Stimulated activated CD8-positive, alpha-beta memory T cell treated with anti-CD3 and anti-CD28 coated beads, Interleukin-7, amount 100 ng/mL, for 24 hours (primary cell): ENCODE results near the gene MBOAT2.

ENCODE experiments used
- DNase-seq: peaks from one replicate; pipeline ENCODE4 v3.0.0-alpha.2; 2020; ENCODE audit warnings: low read depth

The MBOAT2 gene

DNA sequence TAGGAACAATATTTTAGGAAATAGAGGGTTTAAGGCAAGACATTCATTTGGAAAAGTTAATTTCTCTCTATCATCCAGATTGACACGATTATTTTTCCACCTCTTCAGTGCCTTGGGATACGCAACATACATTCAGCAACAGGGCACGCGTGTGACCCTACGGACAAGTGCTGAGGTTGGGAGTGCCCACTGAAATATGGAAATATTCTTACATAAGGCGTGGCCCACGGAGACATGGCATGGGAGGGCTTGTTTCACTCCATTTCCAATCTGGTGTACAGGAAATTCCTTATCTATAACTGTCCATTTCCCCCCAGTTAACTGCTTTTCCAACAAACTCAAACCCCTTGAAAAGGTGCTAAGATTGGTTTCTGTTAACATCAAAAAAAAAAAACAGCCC lies 145.2 kb downstream of the MBOAT2 start:
- no peak for DNase-seq

DNA sequence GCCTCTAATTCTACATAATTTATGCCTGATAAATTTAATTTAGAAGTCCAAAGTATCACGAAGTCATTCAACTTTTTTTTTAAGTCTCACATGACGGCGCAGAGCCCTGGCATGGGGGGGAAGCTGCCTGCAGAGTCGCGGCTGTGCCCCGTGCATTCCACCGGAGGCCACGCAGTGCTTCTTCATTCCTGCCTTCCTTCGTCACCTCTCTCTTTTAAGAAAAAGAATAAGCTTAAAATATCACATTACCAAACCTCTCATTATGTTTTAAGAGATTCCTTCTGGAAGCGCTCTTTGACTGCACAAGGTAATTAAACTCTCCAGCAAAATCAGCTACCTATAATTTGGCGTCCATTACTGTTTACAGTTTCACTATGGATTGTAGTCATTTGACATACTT lies 145.8 kb downstream of the MBOAT2 start:
- no peak for DNase-seq

DNA sequence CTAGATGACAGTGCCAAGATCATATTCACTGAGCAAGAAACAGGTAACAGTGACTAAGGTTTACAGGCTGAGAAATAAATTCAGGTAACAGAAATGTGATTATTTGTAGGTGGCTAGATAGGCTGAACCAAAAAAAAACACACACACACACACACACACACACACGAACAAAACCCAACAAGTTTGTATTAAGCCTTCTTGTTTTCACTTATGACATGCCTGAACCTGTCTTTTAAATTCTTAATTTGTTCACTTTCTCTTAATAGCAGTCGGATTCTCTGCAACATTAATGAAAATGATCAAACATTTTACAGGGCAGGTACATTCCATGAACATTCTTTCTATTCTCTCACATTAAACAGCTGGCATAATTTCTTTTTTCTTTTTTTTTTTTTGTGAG lies 147.3 kb downstream of the MBOAT2 start:
- no peak for DNase-seq

GRCh38 chr2:8855010-8855409 lies 148.5 kb downstream of the MBOAT2 start:
- no peak for DNase-seq

- no peak for DNase-seq
Observed at GRCh38 chr2:8853426-8853825, 150.1 kb downstream of the MBOAT2 start.

DNA sequence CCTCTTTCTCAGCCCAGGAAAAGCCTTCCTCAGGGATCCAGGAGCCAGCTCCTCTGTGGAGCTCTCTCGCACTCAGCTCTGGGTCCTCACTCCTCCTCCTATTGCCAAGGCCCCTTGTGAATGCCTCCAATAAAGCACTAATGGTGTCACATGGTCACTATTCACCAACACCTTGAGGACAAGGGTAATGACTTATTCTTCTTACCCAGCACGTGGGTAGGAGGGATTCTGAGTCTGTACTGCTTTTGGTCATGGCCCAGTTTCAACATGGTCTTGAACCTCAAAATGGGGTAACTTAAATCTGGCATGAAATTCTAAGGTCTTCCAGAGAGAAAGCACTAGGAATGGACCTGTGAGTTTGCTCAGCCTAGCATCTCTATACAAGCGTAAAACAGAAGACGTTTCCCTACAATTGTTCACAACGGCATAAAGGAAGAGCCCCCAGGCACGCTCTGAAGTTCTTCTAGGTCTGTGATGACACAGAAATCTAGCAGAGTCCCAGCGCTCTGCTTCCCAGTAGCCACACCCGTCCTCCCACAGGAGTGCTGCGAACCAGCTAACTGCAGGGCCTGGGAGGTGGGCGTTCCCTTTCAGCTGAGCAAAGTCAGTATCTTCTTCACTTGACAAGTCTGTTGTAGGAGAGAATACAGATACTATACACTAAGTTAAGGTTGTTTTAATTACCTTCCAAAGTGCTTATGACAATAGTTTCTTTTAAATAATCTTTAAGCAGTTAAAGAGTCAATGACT lies 151.5 kb downstream of the MBOAT2 start:
- no peak for DNase-seq

DNA sequence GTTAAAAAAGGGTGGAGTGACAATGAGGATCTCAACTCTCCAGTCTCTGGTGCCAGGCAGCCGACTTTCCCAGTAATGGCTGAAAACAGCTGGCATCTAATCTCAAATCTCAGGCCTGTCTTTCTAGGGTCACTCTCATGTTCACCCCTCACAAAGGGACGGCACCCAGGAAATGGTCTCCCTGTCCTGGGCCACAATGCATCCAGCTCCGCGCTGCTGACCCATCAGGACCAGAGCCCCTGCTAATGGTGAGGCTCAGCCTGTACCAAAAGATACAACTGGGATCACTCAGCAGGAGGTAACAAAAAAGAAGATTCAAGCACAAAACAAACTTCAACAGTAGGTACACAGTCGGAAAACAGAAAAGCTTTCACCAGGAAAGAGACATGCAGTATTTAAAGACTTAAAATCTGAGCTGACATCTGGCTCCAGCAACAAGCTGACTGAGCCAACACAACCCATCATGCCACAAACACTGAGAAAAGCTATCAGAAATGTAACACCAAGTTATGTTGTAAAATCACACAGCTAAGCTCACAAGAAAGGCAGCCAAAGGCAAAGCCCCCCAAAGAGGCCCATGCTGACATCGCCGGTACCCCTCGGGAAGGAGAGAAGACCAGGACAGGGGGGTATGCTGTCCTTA lies 152.5 kb downstream of the MBOAT2 start:
- no peak for DNase-seq

- no peak for DNase-seq
Observed at GRCh38 chr2:8849327-8849726, 154.2 kb downstream of the MBOAT2 start.

- no peak for DNase-seq
Observed at GRCh38 chr2:8848328-8849100, 155.0 kb downstream of the MBOAT2 start.

DNA sequence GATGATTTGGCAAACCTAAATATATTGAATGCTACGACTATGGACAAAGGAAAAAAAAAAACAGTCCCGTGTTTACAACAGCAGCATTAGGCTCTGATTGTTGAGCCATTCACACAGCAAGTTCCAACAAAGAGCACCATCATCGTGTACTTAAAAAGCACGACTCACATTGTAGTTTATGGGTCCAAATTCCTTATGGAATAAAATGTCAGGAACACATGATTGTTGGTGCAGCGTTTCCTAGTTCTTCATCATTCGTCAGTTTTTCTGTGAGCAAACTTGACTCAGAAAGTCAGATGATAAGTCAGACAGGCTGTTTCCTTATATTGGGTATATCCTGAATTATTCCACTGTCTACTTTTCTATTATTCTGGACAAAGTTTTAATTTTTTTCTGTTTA lies 156.1 kb downstream of the MBOAT2 start:
- no peak for DNase-seq

GRCh38 chr2:8841932-8842331 lies 161.6 kb downstream of the MBOAT2 start:
- DNase-seq: no peak

DNA sequence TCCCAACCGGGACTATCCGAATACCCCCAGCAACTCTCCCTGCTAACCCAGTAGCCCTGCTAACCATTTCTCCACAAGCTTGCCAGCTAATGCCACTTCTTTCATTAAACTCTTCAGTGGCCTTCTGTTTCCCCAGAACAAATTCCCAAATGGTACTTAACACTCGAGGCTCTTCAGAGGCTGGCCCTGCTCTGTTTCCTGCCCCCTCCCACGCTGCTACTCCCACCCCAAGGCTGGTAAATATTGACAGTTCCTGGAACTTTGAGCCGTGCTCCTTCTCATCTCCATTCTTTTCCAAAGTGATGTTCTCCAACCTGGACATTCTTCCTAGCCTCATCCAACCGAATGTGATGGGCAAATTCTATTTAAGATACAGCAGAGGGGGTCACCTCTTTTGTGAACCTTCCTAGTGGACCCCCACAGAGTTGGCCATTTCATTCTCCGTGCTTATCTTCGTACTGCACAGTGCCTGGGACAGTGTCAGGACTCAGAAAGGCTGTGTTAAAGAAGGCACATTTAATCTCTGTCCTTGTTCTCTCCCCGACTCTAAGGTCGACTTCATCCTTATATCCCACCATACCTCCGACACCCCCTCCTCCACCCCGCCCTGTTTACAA lies 162.9 kb downstream of the MBOAT2 start:
- no peak for DNase-seq

DNA sequence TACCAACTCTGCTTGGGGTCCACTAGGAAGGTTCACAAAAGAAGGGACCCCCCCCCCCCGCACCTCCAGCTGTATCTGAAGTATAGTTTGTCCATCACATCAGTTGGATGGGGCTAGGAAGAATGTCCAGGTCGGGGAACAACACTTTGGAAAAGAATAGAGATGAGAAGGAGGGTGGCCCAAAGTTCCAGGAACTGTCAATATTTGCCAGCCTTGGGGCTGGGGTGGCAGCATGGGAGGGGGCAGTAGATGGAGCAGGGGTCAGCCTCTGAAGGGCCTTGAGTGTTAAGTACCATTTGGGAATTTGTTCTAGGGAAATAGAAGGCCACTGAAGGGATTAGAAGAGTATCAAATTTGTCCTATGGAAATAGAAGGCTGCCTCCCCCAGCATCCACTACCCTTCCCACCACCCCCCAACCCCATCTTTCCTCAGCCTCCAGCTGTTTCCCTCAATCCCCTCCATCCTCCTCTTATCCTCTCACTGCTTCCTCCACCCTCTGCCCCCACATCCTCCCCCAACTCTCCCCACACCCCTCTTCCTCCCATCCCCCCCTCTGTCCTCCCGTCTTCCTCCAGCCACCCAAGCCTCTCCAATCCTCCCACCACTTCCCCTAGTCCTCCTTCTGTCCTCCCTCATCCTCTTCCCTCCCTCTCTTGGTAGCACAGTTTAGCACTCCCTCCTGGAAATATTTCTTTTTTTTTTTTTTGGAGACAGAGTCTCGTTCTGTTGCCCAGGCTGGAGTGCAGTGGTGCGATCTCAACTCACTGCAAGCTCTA lies 164.1 kb downstream of the MBOAT2 start:
- no peak for DNase-seq

DNA sequence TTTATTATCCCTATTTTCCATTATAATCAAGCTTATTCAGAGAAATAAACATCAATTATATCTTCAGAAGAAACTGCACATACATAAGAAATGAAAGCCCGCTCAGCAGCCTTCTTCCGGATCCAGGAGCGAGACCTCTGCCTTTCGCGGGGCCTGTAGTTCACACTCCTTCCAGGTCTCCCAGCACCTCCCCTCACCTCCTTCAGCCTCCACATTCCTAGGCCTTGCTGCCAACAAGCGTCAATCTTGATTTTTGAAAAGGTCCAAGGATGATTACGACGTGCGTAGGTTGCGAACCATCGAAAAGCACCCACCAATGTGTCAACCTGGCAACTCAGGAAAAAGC lies 165.7 kb downstream of the MBOAT2 start:
- DNase-seq: no peak

- DNase-seq: peak; percentile 60
Observed at GRCh38 chr2:8836971-8837794, 166.3 kb downstream of the MBOAT2 start, which contains the start of gene KIDINS220. Gene KIDINS220 (minus strand): TSS chr2:8837613. CDS start chr2:8827093, 10,520 bp downstream.

- DNase-seq: no peak
Observed at GRCh38 chr2:8835279-8835678, 168.2 kb downstream of the MBOAT2 start.

DNA sequence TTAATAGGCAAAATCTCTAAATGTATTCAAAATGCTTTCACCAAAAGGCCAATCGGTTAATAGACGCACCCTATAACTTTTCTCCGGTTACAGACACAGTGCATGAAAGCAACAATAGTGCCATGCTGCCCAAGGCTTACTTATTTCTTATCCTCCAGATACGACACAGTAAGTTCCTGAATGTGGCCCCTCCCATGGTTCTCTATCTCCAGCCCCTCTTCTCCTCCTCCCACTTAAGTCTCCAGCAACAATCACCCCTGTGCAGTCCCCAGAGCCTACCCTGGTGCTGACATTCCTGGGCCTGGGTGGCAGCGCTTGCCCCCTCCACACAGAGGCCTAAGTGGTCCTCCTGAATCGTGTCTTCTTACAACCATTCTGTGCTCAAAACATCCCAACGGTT lies 169.6 kb downstream of the MBOAT2 start:
- DNase-seq: no peak

DNA sequence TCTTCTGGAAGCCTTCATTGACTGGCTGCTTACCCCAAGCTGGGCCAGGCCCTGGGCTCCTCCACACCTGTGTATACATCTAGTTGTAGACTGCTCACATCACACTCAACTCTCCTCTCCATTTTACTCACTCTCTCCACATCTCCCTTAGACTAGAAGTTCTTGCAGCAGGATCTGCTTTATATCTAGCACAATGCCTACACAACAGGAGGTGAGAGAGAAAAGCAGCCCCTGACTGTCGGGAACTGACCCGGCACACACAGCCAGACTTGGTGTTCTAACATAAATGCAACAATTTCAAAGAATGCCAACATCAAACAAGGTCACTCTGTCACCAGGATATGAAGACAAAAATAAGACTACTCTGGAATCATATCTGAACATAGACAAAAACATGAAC lies 172.0 kb downstream of the MBOAT2 start:
- no peak for DNase-seq

GRCh38 chr2:8827729-8828128 lies 175.8 kb downstream of the MBOAT2 start:
- DNase-seq: no peak

DNA sequence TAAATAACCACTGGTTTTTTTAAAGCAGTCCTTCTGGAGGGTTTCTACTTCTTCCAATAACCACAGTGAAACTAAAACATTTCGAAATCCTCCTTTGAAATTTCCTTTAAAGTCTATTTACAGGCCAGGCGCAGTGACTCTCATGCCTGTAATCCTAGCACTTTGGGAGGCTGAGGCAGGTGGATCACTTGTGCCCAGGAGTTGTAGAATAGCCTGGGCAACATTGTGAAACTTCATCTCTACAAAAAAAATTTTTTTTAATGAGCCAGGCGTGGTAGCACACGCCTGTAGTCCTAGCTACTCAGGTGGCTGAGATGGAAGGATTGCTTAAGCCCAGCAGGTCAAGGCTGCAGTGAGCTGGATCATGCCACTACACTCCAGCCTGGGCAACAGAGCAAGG lies 181.3 kb downstream of the MBOAT2 start:
- no peak for DNase-seq
